IMR-90 (cell line): ENCODE data around the gene NUFIP2.

Experiments
- BHLHE40 ChIP-seq: fragments of 150-350 bp; IDR thresholded peaks from 2 replicates; pipeline ENCODE4 v1.6.1; 2016; ENCODE audit warnings: mild to moderate bottlenecking, low read depth, low read length
- CTCF ChIP-seq: conservative IDR thresholded peaks from 2 replicates; pipeline ENCODE4 v1.5.1; 2012; ENCODE audit warnings: mild to moderate bottlenecking, low read depth, low read length, improper control_type of control experiment
- POLR2A ChIP-seq: IDR thresholded peaks from 2 replicates; pipeline ENCODE4 v1.6.1; 2012; ENCODE audit warnings: mild to moderate bottlenecking, low read depth, low read length

- TF ChIP-seq CTCF (no peak), BHLHE40 (no peak), POLR2A (no peak)
These were observed 79.5 kb downstream of the NUFIP2 start for GRCh38 chr17:29214215-29215146.
